Measurements from ENCODE around the gene ITGB4. TPM values are rescaled to one million over a fixed set of nuclear protein-coding genes. Genes with fewer than 3 reads are reported as not detected.

Gene ITGB4
- total RNA-seq, 4 donors from 2014 or later, result 3.6 to 20.2 (median 6.3) TPM

- Histone ChIP-seq H3K27ac (no peak overlapping the region), H3K27me3 (no peaks in the 10 kb centered on the region), H3K9me3 (no peaks in the 10 kb centered on the region), H3K4me1 (no peaks in the 10 kb centered on the region), H3K4me3 (no peak overlapping the region), H3K36me3 (no peaks in the 10 kb centered on the region)
- ATAC-seq (no peak), DNase-seq (no peak)
- intact Hi-C loops (cut with DNase I; ENCODE audit: low total_unique reads), result no loop called here
- in situ Hi-C loops (cut with MboI; ENCODE audit: low sequenced_read_pairs in 4 of 4), result no loop called here
- TF ChIP-seq POLR2A (IDR thresholded peaks at IDR 0.05) (no peak), CTCF (IDR thresholded peaks at IDR 0.05 in 4 of 5, conservative IDR thresholded peaks at IDR 0.05 in 1 of 5) (no peak)
Measured at GRCh38 chr17:75739174-75739573, 17.9 kb downstream of the ITGB4 start.

- in situ Hi-C loops (cut with MboI; ENCODE audit: low sequenced_read_pairs in 4 of 4), result loop anchor here in 1 of 4 donors (10.0 kb wide), 1 partner anchor 105 kb away; the partner anchor contains the start of gene SMIM5
- intact Hi-C loops (cut with DNase I; ENCODE audit: low total_unique reads), result no loop called here
- H3K9me3 ChIP-seq, result no peaks in the 10 kb centered on the region
- TF ChIP-seq POLR2A (IDR thresholded peaks at IDR 0.05), result no peak
- no peak for TF ChIP-seq CTCF (IDR thresholded peaks at IDR 0.05 in 4 of 5, conservative IDR thresholded peaks at IDR 0.05 in 1 of 5)
- H3K36me3 ChIP-seq, result no peaks in the 10 kb centered on the region
- no peak overlapping the region for H3K27ac ChIP-seq
- ATAC-seq (no peak), DNase-seq (no peak)
- no peaks in the 10 kb centered on the region for H3K27me3 ChIP-seq
- H3K4me1 ChIP-seq, result no peaks in the 10 kb centered on the region
- no peak overlapping the region for H3K4me3 ChIP-seq
Measured at GRCh38 chr17:75739801-75740200, 18.5 kb downstream of the ITGB4 start.

DNA sequence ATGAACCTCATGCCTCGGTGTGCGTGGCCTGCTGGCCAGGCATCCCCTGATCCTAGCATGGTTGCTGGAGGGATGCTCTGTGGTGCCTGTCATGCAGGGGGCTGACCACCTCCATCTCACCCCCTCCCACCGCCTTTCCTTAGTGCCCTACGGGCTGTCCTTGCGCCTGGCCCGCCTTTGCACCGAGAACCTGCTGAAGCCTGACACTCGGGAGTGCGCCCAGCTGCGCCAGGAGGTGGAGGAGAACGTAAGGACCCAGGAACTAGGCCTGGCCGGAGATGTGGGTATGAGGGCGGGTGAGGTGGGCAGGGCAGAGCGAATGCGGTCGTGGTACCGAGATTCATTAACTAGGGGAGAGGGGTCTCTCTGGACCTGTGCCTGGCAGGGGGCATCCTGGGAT is 19.0 kb downstream of the ITGB4 start:
- intact Hi-C loops (cut with DNase I; ENCODE audit: low total_unique reads), result no loop called here

GRCh38 chr17:75740631-75741077 is 19.4 kb downstream of the ITGB4 start:
- Histone ChIP-seq H3K4me1 (no peaks in the 10 kb centered on the region), H3K27me3 (no peaks in the 10 kb centered on the region), H3K36me3 (no peaks in the 10 kb centered on the region), H3K4me3 (no peak overlapping the region), H3K9me3 (no peaks in the 10 kb centered on the region), H3K27ac (no peak overlapping the region)
- TF ChIP-seq CTCF (IDR thresholded peaks at IDR 0.05 in 4 of 5, conservative IDR thresholded peaks at IDR 0.05 in 1 of 5) (no peak), POLR2A (IDR thresholded peaks at IDR 0.05) (no peak)
- intact Hi-C loops (cut with DNase I; ENCODE audit: low total_unique reads) (no loop called here), in situ Hi-C loops (cut with MboI; ENCODE audit: low sequenced_read_pairs in 4 of 4) (loop anchor here in 1 of 4 donors (10.0 kb wide), 1 partner anchor 106 kb away; the partner anchor contains the start of gene SMIM5)
- DNase-seq (no peak), ATAC-seq (no peak)

More for the DNA sequence above, 19.0 kb downstream of the ITGB4 start:
- Histone ChIP-seq H3K27ac (no peak overlapping the region), H3K4me3 (no peak overlapping the region), H3K36me3 (no peaks in the 10 kb centered on the region), H3K27me3 (no peaks in the 10 kb centered on the region), H3K9me3 (no peaks in the 10 kb centered on the region), H3K4me1 (no peaks in the 10 kb centered on the region)
- ATAC-seq, result no peak
- no peak for DNase-seq
- in situ Hi-C loops (cut with MboI; ENCODE audit: low sequenced_read_pairs in 4 of 4), result loop anchor here in 1 of 4 donors (10.0 kb wide), 1 partner anchor 105 kb away; the partner anchor contains the start of gene SMIM5
- no peak for TF ChIP-seq POLR2A (IDR thresholded peaks at IDR 0.05)
- TF ChIP-seq CTCF (IDR thresholded peaks at IDR 0.05 in 4 of 5, conservative IDR thresholded peaks at IDR 0.05 in 1 of 5), result no peak

DNA sequence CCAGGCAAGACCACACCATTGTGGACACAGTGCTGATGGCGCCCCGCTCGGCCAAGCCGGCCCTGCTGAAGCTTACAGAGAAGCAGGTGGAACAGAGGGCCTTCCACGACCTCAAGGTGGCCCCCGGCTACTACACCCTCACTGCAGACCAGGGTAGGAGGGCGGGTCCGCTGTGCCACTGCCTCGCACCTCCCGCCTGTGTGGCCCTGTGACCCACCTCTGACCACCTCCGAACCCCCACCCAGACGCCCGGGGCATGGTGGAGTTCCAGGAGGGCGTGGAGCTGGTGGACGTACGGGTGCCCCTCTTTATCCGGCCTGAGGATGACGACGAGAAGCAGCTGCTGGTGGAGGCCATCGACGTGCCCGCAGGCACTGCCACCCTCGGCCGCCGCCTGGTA is 21.1 kb downstream of the ITGB4 start:
- TF ChIP-seq POLR2A (IDR thresholded peaks at IDR 0.05), result no peak
- TF ChIP-seq CTCF (IDR thresholded peaks at IDR 0.05 in 4 of 5, conservative IDR thresholded peaks at IDR 0.05 in 1 of 5), result no peak
- H3K4me1 ChIP-seq, result no peaks in the 10 kb centered on the region
- intact Hi-C loops (cut with DNase I; ENCODE audit: low total_unique reads) (no loop called here), in situ Hi-C loops (cut with MboI; ENCODE audit: low sequenced_read_pairs in 4 of 4) (loop anchor here in 1 of 4 donors (10.0 kb wide), 1 partner anchor 108 kb away; the partner anchor contains the start of gene SMIM5)
- H3K27ac ChIP-seq, result no peak overlapping the region
- no peaks in the 10 kb centered on the region for H3K27me3 ChIP-seq
- ATAC-seq, result no peak
- DNase-seq, result no peak
- H3K9me3 ChIP-seq, result no peaks in the 10 kb centered on the region
- no peak overlapping the region for H3K4me3 ChIP-seq
- H3K36me3 ChIP-seq, result no peaks in the 10 kb centered on the region

All from gastrocnemius medialis (tissue), 4 donors.